Dermis microvascular lymphatic vessel endothelial cell (primary cell): ENCODE results near the gene CCDC182. TPM values are rescaled to one million over a fixed set of nuclear protein-coding genes. Genes with fewer than 3 reads are reported as not detected.

Experiments
- DNase-seq, 2 donors: peaks; one replicate each; pipeline versions ENCODE4 v3.0.0 to v3.0.0-alpha.2; 2010; ENCODE audit warnings: low read depth in 2 of 2
- total RNA-seq: library from RNA; depleted of rRNA; stranded (reverse); fragments of >200 nt; gene quantifications from 2 replicates; pipeline ENCODE4 v1.2.1, GENCODE V29; 2014

CCDC182 gene
- total RNA-seq, 1 donor from 2014 or later: not detected

- no peak for DNase-seq
Observed at GRCh38 chr17:57701124-57701523, 44.0 kb downstream of the CCDC182 start.

GRCh38 chr17:57699751-57700219, 45.3 kb downstream of the CCDC182 start:
- no peak for DNase-seq

GRCh38 chr17:57697891-57698711, 47.0 kb downstream of the CCDC182 start:
- DNase-seq: no peak

GRCh38 chr17:57697197-57697596, 47.9 kb downstream of the CCDC182 start:
- DNase-seq: no peak

- no peak for DNase-seq
Observed at GRCh38 chr17:57696050-57696449, 49.0 kb downstream of the CCDC182 start.

Other genes starting within 250 kb of the CCDC182 start
- 22.9 and 30.2 TPM in 2 replicates for gene MRPS23, start 104.7 kb upstream of the CCDC182 start, total RNA-seq
- 3.9 and 4.6 TPM in 2 replicates for gene CUEDC1, start 210.1 kb upstream of the CCDC182 start, total RNA-seq
- 22.9 and 31.0 TPM in 2 replicates for gene VEZF1, start 243.0 kb upstream of the CCDC182 start, total RNA-seq